Activated CD8-positive, alpha-beta memory T cell treated with anti-CD3 and anti-CD28 coated beads for 1 hour (primary cell): ENCODE measurements around the gene XYLT1.

ENCODE experiments used
- DNase-seq, 2 donors: peaks; one replicate each; pipeline ENCODE4 v3.0.0-alpha.2; 2020; ENCODE audit warnings: low read depth in 1 of 2; ENCODE audit errors: extremely low read depth in 1 of 2

The XYLT1 gene

GRCh38 chr16:17294856-17295255 lies 175.9 kb downstream of the XYLT1 start:
- no peak for DNase-seq

- DNase-seq: no peak
These were observed 176.8 kb downstream of the XYLT1 start for GRCh38 chr16:17293813-17294558.

- no peak for DNase-seq
These were observed 179.5 kb downstream of the XYLT1 start for GRCh38 chr16:17291289-17291688.

GRCh38 chr16:17289674-17290635 lies 180.8 kb downstream of the XYLT1 start:
- no peak for DNase-seq

GRCh38 chr16:17289050-17289449 lies 181.7 kb downstream of the XYLT1 start:
- DNase-seq: no peak

GRCh38 chr16:17287166-17287800 lies 183.5 kb downstream of the XYLT1 start:
- no peak for DNase-seq

GRCh38 chr16:17286443-17286842 lies 184.3 kb downstream of the XYLT1 start:
- DNase-seq: no peak

- no peak for DNase-seq
These were observed 187.7 kb downstream of the XYLT1 start for GRCh38 chr16:17283016-17283415.

GRCh38 chr16:17282247-17282646 lies 188.5 kb downstream of the XYLT1 start:
- DNase-seq: no peak

- no peak for DNase-seq
These were observed 189.7 kb downstream of the XYLT1 start for GRCh38 chr16:17281052-17281451.

GRCh38 chr16:17278988-17279387 lies 191.8 kb downstream of the XYLT1 start:
- no peak for DNase-seq

GRCh38 chr16:17277981-17278381 lies 192.8 kb downstream of the XYLT1 start:
- no peak for DNase-seq

- DNase-seq: no peak
These were observed 194.2 kb downstream of the XYLT1 start for GRCh38 chr16:17276610-17277009.

GRCh38 chr16:17276010-17276530 lies 194.7 kb downstream of the XYLT1 start:
- DNase-seq: no peak

- no peak for DNase-seq
These were observed 195.4 kb downstream of the XYLT1 start for GRCh38 chr16:17275076-17276009.

- DNase-seq: no peak
These were observed 197.6 kb downstream of the XYLT1 start for GRCh38 chr16:17273142-17273561.

- DNase-seq: no peak
These were observed 198.0 kb downstream of the XYLT1 start for GRCh38 chr16:17272716-17273115.

GRCh38 chr16:17271687-17272086 lies 199.1 kb downstream of the XYLT1 start:
- no peak for DNase-seq

GRCh38 chr16:17270683-17271109 lies 200.1 kb downstream of the XYLT1 start:
- DNase-seq: no peak

- no peak for DNase-seq
These were observed 200.6 kb downstream of the XYLT1 start for GRCh38 chr16:17270111-17270510.
